HEK293 (cell line): ENCODE data around the gene CELF1.

Source experiments
- ZEB2 ChIP-seq: fragments of 450-650 bp; formaldehyde crosslinking; IDR thresholded peaks from 2 replicates; pipeline ENCODE4 v1.5.1; 2016; ENCODE audit warnings: missing biosample characterization, missing genetic modification characterization
- ZNF768 ChIP-seq: fragments of 450-650 bp; formaldehyde crosslinking; IDR thresholded peaks from 2 replicates; pipeline ENCODE4 v1.5.1; 2018; ENCODE audit warnings: missing biosample characterization, mild to moderate bottlenecking, missing genetic modification characterization
- TF ChIP-seq, protein P1 (sequence below): fragments of 450-650 bp; formaldehyde crosslinking; IDR thresholded peaks from 2 replicates; pipeline ENCODE4 v1.5.1; 2016; ENCODE audit warnings: missing biosample characterization, missing genetic modification characterization

DNA sequence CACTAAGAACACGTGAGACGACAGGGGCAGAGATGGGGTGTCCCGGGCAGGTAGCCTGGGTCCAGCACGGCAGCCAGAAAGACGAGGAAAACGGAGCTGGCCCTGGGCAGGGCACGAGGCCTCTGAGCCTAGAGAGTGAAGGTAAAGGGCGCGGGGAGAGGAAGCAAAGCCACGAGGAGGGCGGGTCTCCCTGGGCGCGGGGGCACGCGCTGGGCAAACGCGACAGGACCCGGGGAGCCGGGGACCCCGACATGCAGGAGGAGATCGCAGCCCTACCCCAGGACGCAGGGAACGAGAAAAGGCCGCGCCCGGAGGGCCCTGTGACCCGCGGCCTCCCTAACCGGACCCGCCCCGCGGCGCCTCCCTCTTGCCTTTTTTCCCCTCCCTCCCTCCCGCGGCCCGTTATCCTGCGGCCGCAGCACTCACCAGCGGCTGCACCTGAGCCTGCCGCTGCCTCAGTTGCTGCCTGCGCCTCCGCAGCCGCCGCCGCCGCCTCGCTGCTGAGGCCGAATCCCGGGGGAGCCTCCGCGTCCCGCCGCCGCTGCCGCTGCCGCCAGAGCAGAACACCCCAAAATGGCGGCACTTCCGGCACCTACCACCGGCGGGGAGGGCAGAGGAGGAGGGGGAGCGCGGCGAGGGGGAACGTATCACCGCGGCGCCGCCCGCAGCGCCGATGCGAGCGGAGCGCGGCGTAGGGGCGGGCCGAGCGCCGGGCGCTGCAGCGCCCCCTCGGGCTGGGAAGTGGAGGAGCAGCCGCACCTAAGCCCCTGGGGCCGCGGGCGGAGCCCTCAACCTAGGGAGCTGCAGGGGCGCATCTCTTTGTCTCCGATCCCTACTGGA lies at the start of gene CELF1:
- TF ChIP-seq, protein P1, sequence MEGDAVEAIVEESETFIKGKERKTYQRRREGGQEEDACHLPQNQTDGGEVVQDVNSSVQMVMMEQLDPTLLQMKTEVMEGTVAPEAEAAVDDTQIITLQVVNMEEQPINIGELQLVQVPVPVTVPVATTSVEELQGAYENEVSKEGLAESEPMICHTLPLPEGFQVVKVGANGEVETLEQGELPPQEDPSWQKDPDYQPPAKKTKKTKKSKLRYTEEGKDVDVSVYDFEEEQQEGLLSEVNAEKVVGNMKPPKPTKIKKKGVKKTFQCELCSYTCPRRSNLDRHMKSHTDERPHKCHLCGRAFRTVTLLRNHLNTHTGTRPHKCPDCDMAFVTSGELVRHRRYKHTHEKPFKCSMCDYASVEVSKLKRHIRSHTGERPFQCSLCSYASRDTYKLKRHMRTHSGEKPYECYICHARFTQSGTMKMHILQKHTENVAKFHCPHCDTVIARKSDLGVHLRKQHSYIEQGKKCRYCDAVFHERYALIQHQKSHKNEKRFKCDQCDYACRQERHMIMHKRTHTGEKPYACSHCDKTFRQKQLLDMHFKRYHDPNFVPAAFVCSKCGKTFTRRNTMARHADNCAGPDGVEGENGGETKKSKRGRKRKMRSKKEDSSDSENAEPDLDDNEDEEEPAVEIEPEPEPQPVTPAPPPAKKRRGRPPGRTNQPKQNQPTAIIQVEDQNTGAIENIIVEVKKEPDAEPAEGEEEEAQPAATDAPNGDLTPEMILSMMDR (tag by site-specific recombination) = no peak
- TF ChIP-seq ZEB2 (tag by site-specific recombination) (no peak), ZNF768 (tag by site-specific recombination) (no peak)
